Body of pancreas (tissue), 4 donors: Measurements from ENCODE around the gene CRB3. TPM values are rescaled to one million over a fixed set of nuclear protein-coding genes. Genes with fewer than 3 reads are reported as not detected.

Source experiments
- ATAC-seq: fragments of 150-250 bp; one replicate; pipeline ENCODE4 v1.9.1; 2016
- DNase-seq, 4 donors: peaks; one replicate each; pipeline ENCODE4 v3.0.0-alpha.2; 2019
- H3K27ac ChIP-seq, 4 donors: fragments of 200-600 bp; sonication (generic); 1 replicate in 3 of 4; 2 replicates in 1 of 4; pipeline versions ENCODE4 v1.5.1 to v1.6.1; 2016 to 2019; ENCODE audit warnings: mild to moderate bottlenecking in 1 of 4, mixed read lengths in 1 of 4, moderate library complexity in 1 of 4
- H3K27me3 ChIP-seq, 2 donors: fragments of 200-600 bp; sonication (generic); one replicate each; pipeline ENCODE4 v1.6.0; 2016; ENCODE audit warnings: mild to moderate bottlenecking in 1 of 2
- H3K36me3 ChIP-seq, 2 donors: fragments of 200-600 bp; sonication (generic); replicated peaks in 1 of 2; 2 replicates each; pipeline ENCODE4 v1.5.1; 2016; ENCODE audit warnings: low read depth in 2 of 2; ENCODE audit not compliant: insufficient read depth in 1 of 2
- H3K4me1 ChIP-seq: fragments of 200-600 bp; sonication (generic); one replicate; pipeline ENCODE4 v1.6.0; 2016
- H3K4me3 ChIP-seq, 2 donors: fragments of 200-600 bp; sonication (generic); 1 replicate in 1 of 2; 2 replicates in 1 of 2; pipeline ENCODE4 v1.5.1; 2016 to 2019
- H3K9me3 ChIP-seq, 3 donors: fragments of 200-600 bp; sonication (generic); 1 replicate in 2 of 3; 2 replicates in 1 of 3; pipeline ENCODE4 v1.5.1; 2016
- POLR2A ChIP-seq, 3 donors: fragments of 450-650 bp; IDR thresholded peaks; one replicate each; pipeline ENCODE4 v1.6.1; 2016; ENCODE audit warnings: antibody characterized with exemption in 3 of 3, mild to moderate bottlenecking in 2 of 3
- WGBS, 2 donors: methylation state at CpG; one replicate each; pipeline ENCODE4 v1.1.5; 2017; 5-methylcytosine and 5-hydroxymethylcytosine counted together
- intact Hi-C: fragments of 100-400 bp; cut with DNase I; formaldehyde crosslinking; loops from one replicate; pipeline ENCODE4 v1.15.1; 2023
- total RNA-seq, 2 donors: library from RNA; depleted of rRNA; stranded (reverse); fragments of >200 nt; gene quantifications; one replicate each; pipeline ENCODE4 v1.1.0, GENCODE V29; 2016
- TF ChIP-seq, protein P1 (sequence below), 7 experiments: fragments of 450-650 bp in 4 of 7; fragments of 200-600 bp in 3 of 7; sonication (generic) in 3 of 7; IDR thresholded peaks; one replicate each; pipeline ENCODE4 v1.5.1; 2016 to 2019; ENCODE audit warnings: antibody characterized with exemption in 7 of 7

CRB3 gene
- total RNA-seq, 2 donors from 2014 or later = 35.8 to 37.6 TPM

DNA sequence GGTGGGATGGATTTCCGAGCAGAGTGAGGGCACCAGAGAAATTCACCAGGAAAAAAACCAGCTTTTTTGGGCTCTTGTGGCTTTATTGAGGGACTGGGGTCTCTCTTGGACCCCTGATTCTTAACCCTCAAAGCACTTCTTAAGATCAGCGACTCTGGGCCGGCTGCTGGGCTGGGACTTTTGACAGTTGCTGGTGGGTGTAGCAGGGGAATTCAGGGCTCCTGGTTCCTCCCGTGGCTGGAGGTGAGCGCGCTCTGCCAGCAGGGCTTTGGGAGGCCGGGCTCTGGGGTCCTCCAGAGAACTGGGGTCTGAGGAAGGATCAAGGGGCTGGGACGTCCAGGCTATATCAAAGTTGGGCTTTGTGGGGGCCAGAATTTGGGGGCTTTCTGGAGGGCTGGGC is 3.3 kb downstream of the CRB3 start:
- WGBS, 2 donors = 85 to 90% methylated on average over 2 to 8 of the region's 8 CpGs
- no peaks in the 10 kb centered on the region for H3K9me3 ChIP-seq
- H3K4me1 ChIP-seq = peaks cover 15% of the 10 kb centered on the region
- peaks cover 0 to 3% of the 10 kb centered on the region in 2 donors for H3K36me3 ChIP-seq
- DNase-seq = no peak
- H3K4me3 ChIP-seq = no peak overlapping the region
- H3K27ac ChIP-seq = no peak overlapping the region
- intact Hi-C loops = no loop called here
- ATAC-seq = no peak
- TF ChIP-seq POLR2A (IDR thresholded peaks at IDR 0.05) = no peak
- TF ChIP-seq, protein P1, sequence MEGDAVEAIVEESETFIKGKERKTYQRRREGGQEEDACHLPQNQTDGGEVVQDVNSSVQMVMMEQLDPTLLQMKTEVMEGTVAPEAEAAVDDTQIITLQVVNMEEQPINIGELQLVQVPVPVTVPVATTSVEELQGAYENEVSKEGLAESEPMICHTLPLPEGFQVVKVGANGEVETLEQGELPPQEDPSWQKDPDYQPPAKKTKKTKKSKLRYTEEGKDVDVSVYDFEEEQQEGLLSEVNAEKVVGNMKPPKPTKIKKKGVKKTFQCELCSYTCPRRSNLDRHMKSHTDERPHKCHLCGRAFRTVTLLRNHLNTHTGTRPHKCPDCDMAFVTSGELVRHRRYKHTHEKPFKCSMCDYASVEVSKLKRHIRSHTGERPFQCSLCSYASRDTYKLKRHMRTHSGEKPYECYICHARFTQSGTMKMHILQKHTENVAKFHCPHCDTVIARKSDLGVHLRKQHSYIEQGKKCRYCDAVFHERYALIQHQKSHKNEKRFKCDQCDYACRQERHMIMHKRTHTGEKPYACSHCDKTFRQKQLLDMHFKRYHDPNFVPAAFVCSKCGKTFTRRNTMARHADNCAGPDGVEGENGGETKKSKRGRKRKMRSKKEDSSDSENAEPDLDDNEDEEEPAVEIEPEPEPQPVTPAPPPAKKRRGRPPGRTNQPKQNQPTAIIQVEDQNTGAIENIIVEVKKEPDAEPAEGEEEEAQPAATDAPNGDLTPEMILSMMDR (IDR thresholded peaks at IDR 0.05) = no peak
- no peaks in the 10 kb centered on the region for H3K27me3 ChIP-seq

DNA sequence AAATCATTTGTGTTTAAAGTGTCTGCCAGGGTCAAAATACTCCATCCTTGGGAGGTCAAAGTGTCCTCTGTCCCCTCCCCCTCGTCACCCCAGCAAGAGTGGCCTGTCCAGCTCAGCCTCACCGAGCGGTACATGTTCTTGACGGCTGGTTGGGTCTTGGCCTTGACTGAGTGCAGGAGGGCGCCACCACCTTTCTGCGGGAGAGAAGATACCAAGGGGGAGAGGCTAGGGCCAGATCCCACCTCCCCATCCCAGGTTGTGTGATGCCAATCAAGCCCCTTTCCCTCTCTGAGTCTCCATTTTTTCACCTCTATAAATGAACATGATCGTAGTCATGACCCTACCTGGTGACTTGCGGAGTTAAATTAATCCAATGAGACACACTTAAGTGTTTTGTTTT is 6.1 kb downstream of the CRB3 start:
- Histone ChIP-seq H3K27me3 (no peaks in the 10 kb centered on the region), H3K27ac (no peak overlapping the region), H3K4me1 (peaks cover 19% of the 10 kb centered on the region), H3K36me3 (peaks cover 0 to 3% of the 10 kb centered on the region in 2 donors), H3K4me3 (no peak overlapping the region), H3K9me3 (no peaks in the 10 kb centered on the region)
- DNase-seq (no peak), ATAC-seq (no peak)
- intact Hi-C loops = no loop called here
- 69 to 75% methylated on average over 6 to 8 of the region's 8 CpGs for WGBS, 2 donors
- TF ChIP-seq, protein P1 (IDR thresholded peaks at IDR 0.05) = no peak
- no peak for TF ChIP-seq POLR2A (IDR thresholded peaks at IDR 0.05)

DNA sequence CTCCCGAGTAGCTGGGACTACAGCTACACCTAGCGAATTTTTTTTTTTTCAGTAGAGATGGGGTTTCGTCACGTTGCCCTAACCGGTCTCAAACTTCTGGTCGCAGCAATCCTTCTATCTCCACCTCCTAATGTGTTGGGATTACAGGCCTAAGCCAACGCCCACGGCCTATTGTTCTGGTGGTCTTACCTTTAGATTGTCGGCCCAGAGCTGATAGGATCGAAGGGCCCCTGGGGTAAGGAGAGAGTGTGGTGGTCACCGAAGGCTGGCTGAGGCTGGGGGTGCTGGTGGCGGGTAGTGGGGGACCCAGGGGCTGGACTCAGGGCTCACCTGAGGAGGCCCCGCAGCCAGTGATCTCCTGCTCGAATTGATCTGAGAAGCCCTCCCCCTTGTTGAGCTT is 7.0 kb downstream of the CRB3 start:
- Histone ChIP-seq H3K9me3 (no peaks in the 10 kb centered on the region), H3K4me1 (peaks cover 20% of the 10 kb centered on the region), H3K4me3 (no peak overlapping the region), H3K27me3 (no peaks in the 10 kb centered on the region), H3K27ac (no peak overlapping the region), H3K36me3 (peaks cover 0 to 3% of the 10 kb centered on the region in 2 donors)
- ATAC-seq (no peak), DNase-seq (no peak)
- TF ChIP-seq POLR2A (IDR thresholded peaks at IDR 0.05) = no peak
- TF ChIP-seq, protein P1 (IDR thresholded peaks at IDR 0.05) = no peak
- intact Hi-C loops = no loop called here
- WGBS, 2 donors = 75 to 83% methylated on average over 12 to 13 of the region's 14 CpGs

DNA sequence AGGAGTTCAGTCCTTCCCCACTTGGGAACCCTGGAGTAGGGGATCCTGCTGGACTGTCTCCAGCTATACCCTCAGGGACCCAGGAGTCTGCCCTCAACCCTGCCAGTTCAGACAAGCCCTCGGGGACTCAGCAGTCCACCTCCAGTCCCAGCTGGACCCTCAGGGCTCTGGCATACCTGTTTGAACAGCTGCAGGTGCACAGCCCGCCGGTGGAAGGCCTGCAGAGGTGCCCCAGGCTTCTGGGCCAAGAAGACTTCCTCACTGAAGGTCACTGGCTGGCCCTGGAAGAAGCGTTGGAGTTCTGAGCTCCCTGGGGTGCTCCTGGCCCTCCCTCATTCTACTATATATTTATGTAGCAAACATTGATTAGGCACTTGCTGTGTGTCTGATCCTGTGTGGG is 8.6 kb downstream of the CRB3 start:
- Histone ChIP-seq H3K27me3 (no peaks in the 10 kb centered on the region), H3K27ac (peak overlapping the region in 3 of 4 donors; percentile 22 to 30 (median 29)), H3K9me3 (no peaks in the 10 kb centered on the region), H3K36me3 (no peaks in the 10 kb centered on the region), H3K4me1 (peaks cover 30% of the 10 kb centered on the region), H3K4me3 (no peak overlapping the region)
- intact Hi-C loops = no loop called here
- 24 to 47% methylated on average over 2 to 4 of the region's 4 CpGs for WGBS, 2 donors
- ATAC-seq (no peak), DNase-seq (peak in 3 of 4 donors; percentile 46 to 66 (median 66))
- TF ChIP-seq POLR2A (IDR thresholded peaks at IDR 0.05) = no peak
- TF ChIP-seq, protein P1 (IDR thresholded peaks at IDR 0.05) = no peak

DNA sequence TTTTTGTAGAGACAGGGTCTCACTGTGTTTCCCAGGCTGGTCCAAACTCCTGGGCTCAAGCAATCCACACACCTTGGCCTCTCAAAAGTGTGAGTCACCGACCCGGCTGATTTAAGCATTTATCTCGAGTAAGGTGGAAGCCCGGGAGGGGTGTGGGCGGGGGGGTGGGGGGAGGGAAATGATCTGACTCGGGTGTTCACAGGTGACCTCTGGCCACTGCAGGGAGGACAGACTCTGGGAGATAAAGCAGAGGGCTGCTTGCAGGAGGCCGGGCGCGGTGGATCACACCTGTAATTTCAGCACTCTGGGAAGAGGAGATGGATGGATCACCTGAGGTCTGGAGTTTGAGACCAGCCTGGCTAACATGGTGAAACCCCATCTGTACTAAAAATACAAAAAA is 9.6 kb downstream of the CRB3 start:
- Histone ChIP-seq H3K27ac (no peak overlapping the region), H3K4me1 (peaks cover 30% of the 10 kb centered on the region), H3K36me3 (no peaks in the 10 kb centered on the region), H3K4me3 (no peak overlapping the region), H3K9me3 (no peaks in the 10 kb centered on the region), H3K27me3 (no peaks in the 10 kb centered on the region)
- 21 to 26% methylated on average over 9 of the region's 9 CpGs for WGBS, 2 donors
- intact Hi-C loops = no loop called here
- DNase-seq = peak in 3 of 4 donors; percentile 46 to 67 (median 48)
- ATAC-seq = no peak
- TF ChIP-seq, protein P1 (IDR thresholded peaks at IDR 0.05) = no peak
- no peak for TF ChIP-seq POLR2A (IDR thresholded peaks at IDR 0.05)
